GM19455 (cell line): ENCODE measurements around the gene CTDSP2.
"Not testable (repeated sequence)": the region's sequence is repeated elsewhere in the genome, so short reads cannot be mapped to it uniquely, and the experiment has no call there.

Experiments
- ATAC-seq: cut with Tn5 transposase; IDR thresholded peaks from one replicate; pipeline ENCODE4 v1.9.1; 2021; ENCODE audit not compliant: unreplicated experiment

CTDSP2 gene

GRCh38 chr12:57853864-57854556 is 7.5 kb upstream of the CTDSP2 start:
- no peak for ATAC-seq

GRCh38 chr12:57852620-57853500 is 6.3 kb upstream of the CTDSP2 start:
- ATAC-seq = no peak

GRCh38 chr12:57852200-57852599 is 5.7 kb upstream of the CTDSP2 start:
- no peak for ATAC-seq

GRCh38 chr12:57851552-57851951 is 5.0 kb upstream of the CTDSP2 start:
- no peak for ATAC-seq

GRCh38 chr12:57850854-57851430 is 4.4 kb upstream of the CTDSP2 start:
- no peak for ATAC-seq

- ATAC-seq = not testable (repeated sequence)
These were observed 2.9 kb upstream of the CTDSP2 start for GRCh38 chr12:57849447-57849846.

GRCh38 chr12:57849035-57849434 is 2.5 kb upstream of the CTDSP2 start:
- ATAC-seq = no peak

- ATAC-seq = no peak
These were observed 1.7 kb upstream of the CTDSP2 start for GRCh38 chr12:57848208-57848607.

GRCh38 chr12:57846285-57846576 is 298 bp downstream of the CTDSP2 start:
- peak; percentile 14 for ATAC-seq

- ATAC-seq = peak; percentile 29
These were observed 848 bp downstream of the CTDSP2 start for GRCh38 chr12:57845478-57846284.

- ATAC-seq = peak; percentile 24
These were observed 1.6 kb downstream of the CTDSP2 start for GRCh38 chr12:57844709-57845477.

GRCh38 chr12:57842342-57843294 is 3.9 kb downstream of the CTDSP2 start:
- no peak for ATAC-seq

- ATAC-seq = no peak
These were observed 5.1 kb downstream of the CTDSP2 start for GRCh38 chr12:57841445-57841844.

GRCh38 chr12:57840726-57841125 is 5.8 kb downstream of the CTDSP2 start:
- ATAC-seq = no peak

- ATAC-seq = no peak
These were observed 6.5 kb downstream of the CTDSP2 start for GRCh38 chr12:57839996-57840395.

GRCh38 chr12:57838594-57839302 is 7.8 kb downstream of the CTDSP2 start:
- peak; percentile 28 for ATAC-seq

GRCh38 chr12:57837864-57838562 is 8.5 kb downstream of the CTDSP2 start:
- ATAC-seq = no peak
